ENCODE measurements around the gene PLD1.

The PLD1 gene

DNA sequence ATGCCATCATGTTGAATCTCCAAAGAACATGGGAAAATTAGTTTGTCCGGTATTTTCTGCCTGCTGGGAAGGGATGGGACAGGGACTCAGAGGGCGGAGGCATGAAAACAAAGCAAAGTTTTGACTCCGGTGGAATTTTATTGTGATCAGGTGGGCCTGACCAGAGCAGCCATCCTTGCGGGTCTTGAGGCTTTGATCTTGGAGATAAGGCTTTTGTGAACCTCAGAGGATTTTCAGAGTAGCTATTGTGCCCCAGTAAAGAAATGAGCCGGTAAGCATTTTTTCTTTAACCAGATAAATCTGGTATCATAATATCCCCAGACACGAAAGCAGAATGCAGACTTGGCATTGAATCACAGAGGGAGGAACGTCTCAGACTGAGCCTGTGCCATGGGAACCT, 250.7 kb downstream of the PLD1 start:
- Histone ChIP-seq H3K79me1 (ENCODE audit: low read length) (no peaks in the 10 kb centered on the region), H4K8ac (ENCODE audit: low read depth, low read length) (no peak overlapping the region), H3K56ac (ENCODE audit: low read length) (no peak overlapping the region), H3K23ac (ENCODE audit: low read length) (no peak overlapping the region), H3K4me1 (ENCODE audit: control insufficient read depth, low read depth, low read length) (no peaks in the 10 kb centered on the region), H2BK120ac (ENCODE audit: low read depth, low read length) (no peak overlapping the region), H3K27ac (ENCODE audit: low read depth, low read length) (no peak overlapping the region), H3K79me2 (ENCODE audit: control insufficient read depth, insufficient read depth, low read length) (no peaks in the 10 kb centered on the region), H4K5ac (ENCODE audit: low read length) (no peak overlapping the region), H3K4ac (ENCODE audit: low read depth, low read length) (no peak overlapping the region), H2BK5ac (ENCODE audit: low read length) (no peak overlapping the region), H3K27me3 (ENCODE audit: insufficient read depth, low read length, poor library complexity) (no peaks in the 10 kb centered on the region), H2AK5ac (ENCODE audit: low read length) (no peak overlapping the region), H3K4me2 (ENCODE audit: low read length) (no peak overlapping the region), H2BK15ac (replicated peaks; ENCODE audit: low read depth) (no peak overlapping the region), H3K36me3 (ENCODE audit: control insufficient read depth, insufficient read depth, low read length) (no peaks in the 10 kb centered on the region), H3K4me3 (ENCODE audit: low read length) (no peak overlapping the region), H3K9ac (ENCODE audit: low read length) (no peak overlapping the region), H3K18ac (ENCODE audit: low read length) (no peak overlapping the region)
- no CpG with 5 or more reads among the region's 7 CpGs for whole genome bisulfite sequencing (ENCODE audit: extremely low coverage, insufficient coverage, low lambda C conversion rate)
- no peak for DNase-seq

GRCh38 chr3:171558188-171558696, 252.0 kb downstream of the PLD1 start:
- H3K9ac ChIP-seq (ENCODE audit: low read length): no peak overlapping the region
- H2BK120ac ChIP-seq (ENCODE audit: low read depth, low read length): no peak overlapping the region
- H3K4ac ChIP-seq (ENCODE audit: low read depth, low read length): no peak overlapping the region
- no peak overlapping the region for H2BK15ac ChIP-seq (replicated peaks; ENCODE audit: low read depth)
- no peak overlapping the region for H3K4me3 ChIP-seq (ENCODE audit: low read length)
- no peaks in the 10 kb centered on the region for H3K36me3 ChIP-seq (ENCODE audit: control insufficient read depth, insufficient read depth, low read length)
- H3K79me1 ChIP-seq (ENCODE audit: low read length): no peaks in the 10 kb centered on the region
- H3K27me3 ChIP-seq (ENCODE audit: insufficient read depth, low read length, poor library complexity): no peaks in the 10 kb centered on the region
- H3K4me1 ChIP-seq (ENCODE audit: control insufficient read depth, low read depth, low read length): no peaks in the 10 kb centered on the region
- no peaks in the 10 kb centered on the region for H3K79me2 ChIP-seq (ENCODE audit: control insufficient read depth, insufficient read depth, low read length)
- no peak overlapping the region for H2AK5ac ChIP-seq (ENCODE audit: low read length)
- H3K23ac ChIP-seq (ENCODE audit: low read length): no peak overlapping the region
- H2BK5ac ChIP-seq (ENCODE audit: low read length): no peak overlapping the region
- no CpG with 5 or more reads among the region's 3 CpGs for WGBS (ENCODE audit: extremely low coverage, insufficient coverage, low lambda C conversion rate)
- H3K27ac ChIP-seq (ENCODE audit: low read depth, low read length): no peak overlapping the region
- no peak overlapping the region for H3K56ac ChIP-seq (ENCODE audit: low read length)
- H4K8ac ChIP-seq (ENCODE audit: low read depth, low read length): no peak overlapping the region
- no peak overlapping the region for H4K5ac ChIP-seq (ENCODE audit: low read length)
- H3K18ac ChIP-seq (ENCODE audit: low read length): no peak overlapping the region
- DNase-seq: peak; percentile 31
- no peak overlapping the region for H3K4me2 ChIP-seq (ENCODE audit: low read length)

DNA sequence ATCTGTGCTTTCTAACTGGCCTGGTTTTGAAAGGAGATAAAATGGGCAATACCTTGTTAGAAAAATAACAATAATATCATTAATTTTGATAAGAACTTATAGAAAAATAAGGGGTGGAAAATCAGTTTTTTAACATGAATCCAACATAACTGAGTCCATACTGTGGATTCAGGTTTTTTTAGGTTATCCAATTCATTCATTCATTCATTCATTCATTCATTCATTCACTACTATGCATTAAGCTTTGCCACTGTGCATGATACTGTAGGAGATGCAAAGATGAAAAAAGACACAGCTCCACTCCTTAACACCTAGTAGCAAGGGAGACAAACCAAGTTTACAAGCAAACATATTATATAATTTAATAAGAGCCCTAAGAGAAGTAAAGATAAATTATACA, 253.1 kb downstream of the PLD1 start:
- Histone ChIP-seq H4K8ac (ENCODE audit: low read depth, low read length) (no peak overlapping the region), H3K79me2 (ENCODE audit: control insufficient read depth, insufficient read depth, low read length) (no peaks in the 10 kb centered on the region), H3K4ac (ENCODE audit: low read depth, low read length) (no peak overlapping the region), H3K4me3 (ENCODE audit: low read length) (no peak overlapping the region), H2BK120ac (ENCODE audit: low read depth, low read length) (no peak overlapping the region), H3K4me2 (ENCODE audit: low read length) (no peak overlapping the region), H3K23ac (ENCODE audit: low read length) (no peak overlapping the region), H3K36me3 (ENCODE audit: control insufficient read depth, insufficient read depth, low read length) (no peaks in the 10 kb centered on the region), H3K27ac (ENCODE audit: low read depth, low read length) (no peak overlapping the region), H3K79me1 (ENCODE audit: low read length) (no peaks in the 10 kb centered on the region), H3K9ac (ENCODE audit: low read length) (no peak overlapping the region), H2BK15ac (replicated peaks; ENCODE audit: low read depth) (no peak overlapping the region), H3K27me3 (ENCODE audit: insufficient read depth, low read length, poor library complexity) (no peaks in the 10 kb centered on the region), H2AK5ac (ENCODE audit: low read length) (no peak overlapping the region), H3K56ac (ENCODE audit: low read length) (no peak overlapping the region), H4K5ac (ENCODE audit: low read length) (no peak overlapping the region), H3K18ac (ENCODE audit: low read length) (no peak overlapping the region), H2BK5ac (ENCODE audit: low read length) (no peak overlapping the region), H3K4me1 (ENCODE audit: control insufficient read depth, low read depth, low read length) (no peaks in the 10 kb centered on the region)
- DNase-seq: no peak

GRCh38 chr3:171556574-171557145, 253.6 kb downstream of the PLD1 start:
- Histone ChIP-seq H4K8ac (ENCODE audit: low read depth, low read length) (no peak overlapping the region), H3K56ac (ENCODE audit: low read length) (no peak overlapping the region), H3K4me2 (ENCODE audit: low read length) (no peak overlapping the region), H4K5ac (ENCODE audit: low read length) (no peak overlapping the region), H3K79me1 (ENCODE audit: low read length) (no peaks in the 10 kb centered on the region), H3K4ac (ENCODE audit: low read depth, low read length) (no peak overlapping the region), H2AK5ac (ENCODE audit: low read length) (no peak overlapping the region), H2BK5ac (ENCODE audit: low read length) (no peak overlapping the region), H3K4me1 (ENCODE audit: control insufficient read depth, low read depth, low read length) (no peaks in the 10 kb centered on the region), H3K23ac (ENCODE audit: low read length) (no peak overlapping the region), H3K9ac (ENCODE audit: low read length) (no peak overlapping the region), H3K36me3 (ENCODE audit: control insufficient read depth, insufficient read depth, low read length) (no peaks in the 10 kb centered on the region), H3K79me2 (ENCODE audit: control insufficient read depth, insufficient read depth, low read length) (no peaks in the 10 kb centered on the region), H3K27me3 (ENCODE audit: insufficient read depth, low read length, poor library complexity) (no peaks in the 10 kb centered on the region), H3K18ac (ENCODE audit: low read length) (no peak overlapping the region), H3K27ac (ENCODE audit: low read depth, low read length) (no peak overlapping the region), H2BK15ac (replicated peaks; ENCODE audit: low read depth) (no peak overlapping the region), H3K4me3 (ENCODE audit: low read length) (no peak overlapping the region), H2BK120ac (ENCODE audit: low read depth, low read length) (no peak overlapping the region)
- no CpG with 5 or more reads among the region's 4 CpGs for WGBS (ENCODE audit: extremely low coverage, insufficient coverage, low lambda C conversion rate)
- DNase-seq: peak; percentile 62

GRCh38 chr3:171556148-171556547, 254.1 kb downstream of the PLD1 start:
- Histone ChIP-seq H3K79me1 (ENCODE audit: low read length) (no peaks in the 10 kb centered on the region), H3K36me3 (ENCODE audit: control insufficient read depth, insufficient read depth, low read length) (no peaks in the 10 kb centered on the region), H3K18ac (ENCODE audit: low read length) (no peak overlapping the region), H4K5ac (ENCODE audit: low read length) (no peak overlapping the region), H3K9ac (ENCODE audit: low read length) (no peak overlapping the region), H3K4me3 (ENCODE audit: low read length) (no peak overlapping the region), H3K56ac (ENCODE audit: low read length) (no peak overlapping the region), H4K8ac (ENCODE audit: low read depth, low read length) (no peak overlapping the region), H3K4me1 (ENCODE audit: control insufficient read depth, low read depth, low read length) (no peaks in the 10 kb centered on the region), H3K27me3 (ENCODE audit: insufficient read depth, low read length, poor library complexity) (no peaks in the 10 kb centered on the region), H3K79me2 (ENCODE audit: control insufficient read depth, insufficient read depth, low read length) (no peaks in the 10 kb centered on the region), H2BK15ac (replicated peaks; ENCODE audit: low read depth) (no peak overlapping the region), H3K4ac (ENCODE audit: low read depth, low read length) (no peak overlapping the region), H2AK5ac (ENCODE audit: low read length) (no peak overlapping the region), H3K23ac (ENCODE audit: low read length) (no peak overlapping the region), H2BK5ac (ENCODE audit: low read length) (no peak overlapping the region), H3K4me2 (ENCODE audit: low read length) (no peak overlapping the region), H3K27ac (ENCODE audit: low read depth, low read length) (no peak overlapping the region), H2BK120ac (ENCODE audit: low read depth, low read length) (no peak overlapping the region)
- DNase-seq: no peak
- WGBS (ENCODE audit: extremely low coverage, insufficient coverage, low lambda C conversion rate): no CpG with 5 or more reads among the region's 5 CpGs

- Histone ChIP-seq H3K18ac (ENCODE audit: low read length) (no peak overlapping the region), H3K79me2 (ENCODE audit: control insufficient read depth, insufficient read depth, low read length) (no peaks in the 10 kb centered on the region), H3K4me3 (ENCODE audit: low read length) (no peak overlapping the region), H3K79me1 (ENCODE audit: low read length) (no peaks in the 10 kb centered on the region), H3K36me3 (ENCODE audit: control insufficient read depth, insufficient read depth, low read length) (no peaks in the 10 kb centered on the region), H4K5ac (ENCODE audit: low read length) (no peak overlapping the region), H3K9ac (ENCODE audit: low read length) (no peak overlapping the region), H3K23ac (ENCODE audit: low read length) (no peak overlapping the region), H3K27ac (ENCODE audit: low read depth, low read length) (no peak overlapping the region), H2BK120ac (ENCODE audit: low read depth, low read length) (no peak overlapping the region), H4K8ac (ENCODE audit: low read depth, low read length) (no peak overlapping the region), H3K27me3 (ENCODE audit: insufficient read depth, low read length, poor library complexity) (no peaks in the 10 kb centered on the region), H2BK15ac (replicated peaks; ENCODE audit: low read depth) (no peak overlapping the region), H3K4me2 (ENCODE audit: low read length) (no peak overlapping the region), H2AK5ac (ENCODE audit: low read length) (no peak overlapping the region), H3K4ac (ENCODE audit: low read depth, low read length) (no peak overlapping the region), H3K4me1 (ENCODE audit: control insufficient read depth, low read depth, low read length) (no peaks in the 10 kb centered on the region), H3K56ac (ENCODE audit: low read length) (no peak overlapping the region), H2BK5ac (ENCODE audit: low read length) (no peak overlapping the region)
- DNase-seq: no peak
- WGBS (ENCODE audit: extremely low coverage, insufficient coverage, low lambda C conversion rate): no CpG with 5 or more reads among the region's 2 CpGs
Observed at GRCh38 chr3:171553086-171553485, 257.2 kb downstream of the PLD1 start.

Measured in mesendoderm (in vitro differentiated cells).